Measurements from ENCODE around the gene APMAP. TPM values are rescaled to one million over a fixed set of nuclear protein-coding genes. Genes with fewer than 3 reads are reported as not detected.
A peak's percentile ranks its signal among the peaks of the same experiment; 100 is the strongest.

The APMAP gene
- total RNA-seq, 2 experiments from 2014 or later: 9.5 to 11.3 TPM

DNA sequence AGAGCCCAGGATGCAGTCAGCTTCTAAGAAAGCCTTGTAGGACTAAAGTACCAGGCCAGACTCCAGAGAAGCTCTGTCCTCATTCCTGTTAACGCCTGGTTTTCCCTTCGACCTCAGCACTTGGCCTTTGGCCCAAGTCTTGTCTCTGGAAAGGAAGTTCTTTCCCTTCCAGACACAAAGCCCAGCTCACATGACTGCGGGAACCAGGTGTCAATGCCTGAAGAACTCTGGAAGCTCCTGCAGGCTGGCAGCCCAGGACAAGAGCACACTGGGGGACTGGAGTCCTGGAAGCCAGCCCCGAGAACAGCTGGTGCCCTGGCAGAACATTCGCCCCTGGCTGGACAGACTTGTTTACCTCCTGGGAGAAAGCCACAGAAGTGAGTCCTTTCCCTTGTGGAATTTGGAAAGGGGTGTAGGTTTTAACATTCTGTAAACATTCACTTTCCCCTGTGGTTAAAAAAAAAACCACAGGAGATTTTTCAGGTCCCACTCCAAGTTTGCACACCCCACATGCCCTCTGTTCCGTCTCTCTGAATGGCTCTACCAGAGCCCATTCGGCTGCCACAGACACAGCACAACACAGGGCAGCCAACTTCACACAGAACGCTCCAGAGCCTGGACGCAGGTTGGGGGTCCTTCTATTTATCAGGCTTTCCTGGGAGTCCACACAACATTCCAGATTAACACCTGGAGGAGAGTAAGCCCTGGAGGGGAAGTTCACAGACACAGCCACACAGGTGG lies 47.3 kb upstream of the APMAP start:
- Histone ChIP-seq H3K4me3 (ENCODE audit: low read length) (no peak overlapping the region), H3K27me3 (ENCODE audit: control insufficient read depth in 1 of 2, insufficient read depth in 2 of 2, low read length in 2 of 2) (no peaks in the 10 kb centered on the region), H3K36me3 (ENCODE audit: insufficient read depth, low read length) (peaks cover 19% of the 10 kb centered on the region), H3K4me1 (ENCODE audit: insufficient read depth, low read length) (peaks cover 83% of the 10 kb centered on the region), H3K9me3 (ENCODE audit: control insufficient read depth in 1 of 2, insufficient read depth in 1 of 2, low read length in 2 of 2) (no peaks in the 10 kb centered on the region), H3K27ac (ENCODE audit: low read depth in 1 of 2, low read length in 2 of 2) (peak overlapping the region; percentile 33 to 40)
- TF ChIP-seq, protein P1, sequence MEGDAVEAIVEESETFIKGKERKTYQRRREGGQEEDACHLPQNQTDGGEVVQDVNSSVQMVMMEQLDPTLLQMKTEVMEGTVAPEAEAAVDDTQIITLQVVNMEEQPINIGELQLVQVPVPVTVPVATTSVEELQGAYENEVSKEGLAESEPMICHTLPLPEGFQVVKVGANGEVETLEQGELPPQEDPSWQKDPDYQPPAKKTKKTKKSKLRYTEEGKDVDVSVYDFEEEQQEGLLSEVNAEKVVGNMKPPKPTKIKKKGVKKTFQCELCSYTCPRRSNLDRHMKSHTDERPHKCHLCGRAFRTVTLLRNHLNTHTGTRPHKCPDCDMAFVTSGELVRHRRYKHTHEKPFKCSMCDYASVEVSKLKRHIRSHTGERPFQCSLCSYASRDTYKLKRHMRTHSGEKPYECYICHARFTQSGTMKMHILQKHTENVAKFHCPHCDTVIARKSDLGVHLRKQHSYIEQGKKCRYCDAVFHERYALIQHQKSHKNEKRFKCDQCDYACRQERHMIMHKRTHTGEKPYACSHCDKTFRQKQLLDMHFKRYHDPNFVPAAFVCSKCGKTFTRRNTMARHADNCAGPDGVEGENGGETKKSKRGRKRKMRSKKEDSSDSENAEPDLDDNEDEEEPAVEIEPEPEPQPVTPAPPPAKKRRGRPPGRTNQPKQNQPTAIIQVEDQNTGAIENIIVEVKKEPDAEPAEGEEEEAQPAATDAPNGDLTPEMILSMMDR (IDR thresholded peaks at IDR 0.05): no peak
- ChIA-PET POLR2A (interaction anchor here (1.1 to 1.3 kb wide), 2 partner anchors 17 to 18 kb away, joined by 4 read pairs; partner anchors contain the start of gene ACSS1), CTCF (no interaction called here)
- peak overlapping the region; percentile 95 for H3K27ac Mint-ChIP-seq
- ATAC-seq (ENCODE audit: poor library complexity) (no peak), DNase-seq (no peak)
- peaks cover 4% of the 10 kb centered on the region for H3K36me3 Mint-ChIP-seq (ENCODE audit: low read depth)
- peaks cover 81% of the 10 kb centered on the region for H3K4me1 Mint-ChIP-seq (ENCODE audit: low read depth)
- H3K27me3 Mint-ChIP-seq: no peaks in the 10 kb centered on the region
- H3K4me3 Mint-ChIP-seq: no peak overlapping the region
- intact Hi-C loops (cut with DNase I, micrococcal nuclease): no loop called here
- no peaks in the 10 kb centered on the region for H3K9me3 Mint-ChIP-seq

GRCh38 chr20:25038591-25039015 lies 46.1 kb upstream of the APMAP start:
- Histone ChIP-seq H3K36me3 (ENCODE audit: insufficient read depth, low read length) (peaks cover 19% of the 10 kb centered on the region), H3K27me3 (ENCODE audit: control insufficient read depth in 1 of 2, insufficient read depth in 2 of 2, low read length in 2 of 2) (no peaks in the 10 kb centered on the region), H3K4me1 (ENCODE audit: insufficient read depth, low read length) (peaks cover 83% of the 10 kb centered on the region), H3K27ac (ENCODE audit: low read depth in 1 of 2, low read length in 2 of 2) (peak overlapping the region in 1 of 2 donors; percentile 25), H3K4me3 (ENCODE audit: low read length) (no peak overlapping the region), H3K9me3 (ENCODE audit: control insufficient read depth in 1 of 2, insufficient read depth in 1 of 2, low read length in 2 of 2) (no peaks in the 10 kb centered on the region)
- no peaks in the 10 kb centered on the region for H3K27me3 Mint-ChIP-seq
- peaks cover 77% of the 10 kb centered on the region for H3K4me1 Mint-ChIP-seq (ENCODE audit: low read depth)
- peak overlapping the region; percentile 95 for H3K27ac Mint-ChIP-seq
- no peaks in the 10 kb centered on the region for H3K9me3 Mint-ChIP-seq
- ChIA-PET CTCF (interaction anchor here (1.0 kb wide), 1 partner anchor 45 kb away, joined by 3 read pairs; no protein-coding TSS in a partner anchor), POLR2A (interaction anchor here (0.6 to 1.3 kb wide), 3 partner anchors 18 to 20 kb away, joined by 3 to 4 read pairs (median 4); partner anchors contain the start of gene ACSS1)
- H3K36me3 Mint-ChIP-seq (ENCODE audit: low read depth): peaks cover 5% of the 10 kb centered on the region
- intact Hi-C loops (cut with DNase I, micrococcal nuclease): no loop called here
- H3K4me3 Mint-ChIP-seq: no peak overlapping the region
- DNase-seq (no peak), ATAC-seq (ENCODE audit: poor library complexity) (no peak)
- TF ChIP-seq, protein P1 (IDR thresholded peaks at IDR 0.05): no peak

GRCh38 chr20:25038103-25038410 lies 45.5 kb upstream of the APMAP start:
- POLR2A ChIA-PET: interaction anchor here (0.6 to 2.9 kb wide), 2 partner anchors 19 to 20 kb away, joined by 3 to 16 read pairs; partner anchors contain the start of gene ACSS1
- peak overlapping the region in 1 of 2 donors; percentile 15 for H3K27ac ChIP-seq (ENCODE audit: low read depth in 1 of 2, low read length in 2 of 2)

More at GRCh38 chr20:25038103-25038410, 45.5 kb upstream of the APMAP start:
- Mint-ChIP-seq H3K36me3 (ENCODE audit: low read depth) (peaks cover 5% of the 10 kb centered on the region), H3K4me1 (ENCODE audit: low read depth) (peaks cover 73% of the 10 kb centered on the region), H3K27me3 (no peaks in the 10 kb centered on the region), H3K4me3 (no peak overlapping the region), H3K27ac (peak overlapping the region; percentile 95), H3K9me3 (no peaks in the 10 kb centered on the region)
- no peak for DNase-seq
- H3K9me3 ChIP-seq (ENCODE audit: control insufficient read depth in 1 of 2, insufficient read depth in 1 of 2, low read length in 2 of 2): no peaks in the 10 kb centered on the region
- intact Hi-C loops (cut with DNase I, micrococcal nuclease): no loop called here
- TF ChIP-seq, protein P1 (IDR thresholded peaks at IDR 0.05): no peak
- peaks cover 19% of the 10 kb centered on the region for H3K36me3 ChIP-seq (ENCODE audit: insufficient read depth, low read length)
- H3K27me3 ChIP-seq (ENCODE audit: control insufficient read depth in 1 of 2, insufficient read depth in 2 of 2, low read length in 2 of 2): no peaks in the 10 kb centered on the region
- no peak for ATAC-seq (ENCODE audit: poor library complexity)
- H3K4me3 ChIP-seq (ENCODE audit: low read length): no peak overlapping the region
- CTCF ChIA-PET: interaction anchor here (1.0 kb wide), 1 partner anchor 44 kb away, joined by 3 read pairs; no protein-coding TSS in a partner anchor
- peaks cover 77% of the 10 kb centered on the region for H3K4me1 ChIP-seq (ENCODE audit: insufficient read depth, low read length)
